Astrocyte (in vitro differentiated cells and primary cell): ENCODE data around the gene OSBPL5. TPM values are rescaled to one million over a fixed set of nuclear protein-coding genes. Genes with fewer than 3 reads are reported as not detected.
A peak's percentile ranks its signal among the peaks of the same experiment; 100 is the strongest.
"Not testable (repeated sequence)": the region's sequence is repeated elsewhere in the genome, so short reads cannot be mapped to it uniquely, and the experiment has no call there.

Experiments
- DNase-seq: peaks from one replicate; pipeline ENCODE4 v3.0.0-alpha.2; 2010; ENCODE audit warnings: low read depth
- FAIRE-seq: peaks from 2 replicates; lab custom pipeline; 2011; peaks lifted over from hg19 to GRCh38; lab: Jason Lieb, UNC
- H2AFZ ChIP-seq: 2 replicates; pipeline ENCODE4 v1.6.0; 2012; ENCODE audit warnings: low read depth, low read length, inconsistent platforms
- H3K27ac ChIP-seq: 2 replicates; pipeline ENCODE4 v1.5.1; 2011; ENCODE audit warnings: low read depth, low read length, inconsistent platforms
- H3K27me3 ChIP-seq: 2 replicates; pipeline ENCODE4 v1.6.0; 2011; ENCODE audit warnings: low read length, inconsistent platforms; ENCODE audit not compliant: insufficient read depth
- H3K36me3 ChIP-seq: 2 replicates; pipeline ENCODE4 v1.5.1; 2011; ENCODE audit warnings: low read length, inconsistent platforms; ENCODE audit not compliant: insufficient read depth
- H3K4me1 ChIP-seq: 2 replicates; pipeline ENCODE4 v1.5.1; 2011; ENCODE audit warnings: low read length, inconsistent platforms; ENCODE audit not compliant: insufficient read depth
- H3K4me2 ChIP-seq: 2 replicates; pipeline ENCODE4 v1.6.0; 2012; ENCODE audit warnings: low read length, inconsistent platforms
- H3K4me3 ChIP-seq: 2 replicates; pipeline ENCODE4 v1.5.1; 2011; ENCODE audit warnings: low read depth, mild to moderate bottlenecking, low read length, inconsistent platforms; ENCODE audit not compliant: insufficient read depth
- H3K79me2 ChIP-seq: 2 replicates; pipeline ENCODE4 v1.6.0; 2012; ENCODE audit warnings: mild to moderate bottlenecking, low read length, inconsistent platforms; ENCODE audit not compliant: insufficient read depth
- H3K9ac ChIP-seq: 2 replicates; pipeline ENCODE4 v1.6.0; 2012; ENCODE audit warnings: mild to moderate bottlenecking, low read length, inconsistent platforms
- H3K9me3 ChIP-seq: 2 replicates; pipeline ENCODE4 v1.5.1; 2012; ENCODE audit warnings: low read depth, mild to moderate bottlenecking, low read length, inconsistent platforms; ENCODE audit not compliant: insufficient read depth
- H4K20me1 ChIP-seq: 2 replicates; pipeline ENCODE4 v1.6.0; 2012; ENCODE audit warnings: low read length, inconsistent platforms; ENCODE audit not compliant: insufficient read depth
- H3K27ac Mint-ChIP-seq: one replicate; pipeline ENCODE4 v1.8.0; 2021; ENCODE audit warnings: mild to moderate bottlenecking, mixed read lengths; ENCODE audit not compliant: unreplicated experiment
- H3K27me3 Mint-ChIP-seq: one replicate; pipeline ENCODE4 v1.8.0; 2021; ENCODE audit warnings: low read depth, mixed read lengths; ENCODE audit not compliant: unreplicated experiment
- H3K36me3 Mint-ChIP-seq: one replicate; pipeline ENCODE4 v1.8.0; 2021; ENCODE audit warnings: low read depth, mixed read lengths; ENCODE audit not compliant: unreplicated experiment
- H3K4me1 Mint-ChIP-seq: one replicate; pipeline ENCODE4 v1.8.0; 2021; ENCODE audit warnings: low read depth, mixed read lengths; ENCODE audit not compliant: unreplicated experiment
- H3K4me3 Mint-ChIP-seq: one replicate; pipeline ENCODE4 v1.8.0; 2021; ENCODE audit warnings: mild to moderate bottlenecking, moderate library complexity, mixed read lengths; ENCODE audit not compliant: unreplicated experiment
- H3K9me3 Mint-ChIP-seq: one replicate; pipeline ENCODE4 v1.8.0; 2021; ENCODE audit warnings: mild to moderate bottlenecking, mixed read lengths; ENCODE audit not compliant: unreplicated experiment
- EZH2 ChIP-seq: IDR thresholded peaks from 2 replicates; pipeline ENCODE4 v1.6.1; 2012; ENCODE audit warnings: mild to moderate bottlenecking, low read length, inconsistent platforms; ENCODE audit not compliant: insufficient read depth
- total RNA-seq: library from RNA; stranded (reverse); gene quantifications from 2 replicates; pipeline ENCODE4 v1.2.1, GENCODE V29; 2021
- TF ChIP-seq, protein P1 (sequence below): IDR thresholded peaks from 2 replicates; pipeline ENCODE4 v1.5.1; 2011; ENCODE audit warnings: low read depth, mild to moderate bottlenecking, inconsistent platforms, low read length, moderate library complexity; ENCODE audit not compliant: insufficient read depth

The OSBPL5 gene
- total RNA-seq, 1 donor from 2014 or later = 29.0 TPM

DNA sequence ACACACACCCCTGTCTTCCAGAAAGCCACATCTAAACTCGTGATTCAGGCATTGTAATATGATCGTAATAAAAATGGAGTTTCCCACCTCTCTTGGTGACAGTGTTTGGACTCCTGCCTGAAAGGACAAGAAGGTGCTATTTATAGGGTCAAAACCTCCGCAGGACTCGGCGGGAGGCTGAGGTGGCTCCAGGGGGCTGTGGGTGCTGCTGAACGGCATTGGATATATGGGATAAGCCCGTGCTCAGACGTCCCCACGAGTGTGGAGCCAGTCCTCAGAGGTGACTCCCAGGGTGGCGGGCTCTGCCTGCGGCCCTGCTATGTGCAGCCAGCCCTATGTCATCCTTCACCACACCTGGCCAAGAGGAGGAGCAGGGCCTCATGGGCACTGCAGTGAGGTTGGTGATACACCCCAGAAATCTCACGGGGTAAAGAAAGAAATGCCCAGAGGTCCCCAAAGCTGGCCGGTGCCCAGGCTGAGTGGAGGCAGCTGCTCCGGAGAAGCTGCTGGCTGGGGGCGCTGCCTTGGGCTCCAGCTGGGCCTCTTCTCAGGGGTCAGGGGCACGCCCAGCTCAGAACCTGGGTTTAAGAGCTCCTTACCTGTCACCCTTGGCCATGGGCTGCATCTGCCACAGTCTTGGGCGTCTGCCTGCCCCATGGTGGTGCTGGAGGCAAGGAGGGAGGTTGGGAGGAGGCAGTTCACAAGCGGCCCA lies 5.1 kb upstream of the OSBPL5 start:
- Histone ChIP-seq H3K27ac (no peak overlapping the region), H3K27me3 (peaks cover 4% of the 10 kb centered on the region), H3K79me2 (no peaks in the 10 kb centered on the region), H3K4me3 (no peak overlapping the region), H3K4me2 (peak overlapping the region; percentile 88), H2AFZ (peak overlapping the region; percentile 92), H3K4me1 (peaks cover 20% of the 10 kb centered on the region), H3K9me3 (peaks cover 5% of the 10 kb centered on the region), H4K20me1 (no peaks in the 10 kb centered on the region), H3K9ac (peak overlapping the region; percentile 67), H3K36me3 (no peaks in the 10 kb centered on the region)
- peak; percentile 57 for DNase-seq
- Mint-ChIP-seq H3K4me1 (peaks cover 10% of the 10 kb centered on the region), H3K4me3 (peak overlapping the region; percentile 7), H3K36me3 (no peaks in the 10 kb centered on the region), H3K9me3 (no peaks in the 10 kb centered on the region), H3K27me3 (peaks cover 14% of the 10 kb centered on the region), H3K27ac (peak overlapping the region; percentile 11)
- no peak for TF ChIP-seq EZH2
- TF ChIP-seq, protein P1, sequence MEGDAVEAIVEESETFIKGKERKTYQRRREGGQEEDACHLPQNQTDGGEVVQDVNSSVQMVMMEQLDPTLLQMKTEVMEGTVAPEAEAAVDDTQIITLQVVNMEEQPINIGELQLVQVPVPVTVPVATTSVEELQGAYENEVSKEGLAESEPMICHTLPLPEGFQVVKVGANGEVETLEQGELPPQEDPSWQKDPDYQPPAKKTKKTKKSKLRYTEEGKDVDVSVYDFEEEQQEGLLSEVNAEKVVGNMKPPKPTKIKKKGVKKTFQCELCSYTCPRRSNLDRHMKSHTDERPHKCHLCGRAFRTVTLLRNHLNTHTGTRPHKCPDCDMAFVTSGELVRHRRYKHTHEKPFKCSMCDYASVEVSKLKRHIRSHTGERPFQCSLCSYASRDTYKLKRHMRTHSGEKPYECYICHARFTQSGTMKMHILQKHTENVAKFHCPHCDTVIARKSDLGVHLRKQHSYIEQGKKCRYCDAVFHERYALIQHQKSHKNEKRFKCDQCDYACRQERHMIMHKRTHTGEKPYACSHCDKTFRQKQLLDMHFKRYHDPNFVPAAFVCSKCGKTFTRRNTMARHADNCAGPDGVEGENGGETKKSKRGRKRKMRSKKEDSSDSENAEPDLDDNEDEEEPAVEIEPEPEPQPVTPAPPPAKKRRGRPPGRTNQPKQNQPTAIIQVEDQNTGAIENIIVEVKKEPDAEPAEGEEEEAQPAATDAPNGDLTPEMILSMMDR = no peak
- no peak for FAIRE-seq

DNA sequence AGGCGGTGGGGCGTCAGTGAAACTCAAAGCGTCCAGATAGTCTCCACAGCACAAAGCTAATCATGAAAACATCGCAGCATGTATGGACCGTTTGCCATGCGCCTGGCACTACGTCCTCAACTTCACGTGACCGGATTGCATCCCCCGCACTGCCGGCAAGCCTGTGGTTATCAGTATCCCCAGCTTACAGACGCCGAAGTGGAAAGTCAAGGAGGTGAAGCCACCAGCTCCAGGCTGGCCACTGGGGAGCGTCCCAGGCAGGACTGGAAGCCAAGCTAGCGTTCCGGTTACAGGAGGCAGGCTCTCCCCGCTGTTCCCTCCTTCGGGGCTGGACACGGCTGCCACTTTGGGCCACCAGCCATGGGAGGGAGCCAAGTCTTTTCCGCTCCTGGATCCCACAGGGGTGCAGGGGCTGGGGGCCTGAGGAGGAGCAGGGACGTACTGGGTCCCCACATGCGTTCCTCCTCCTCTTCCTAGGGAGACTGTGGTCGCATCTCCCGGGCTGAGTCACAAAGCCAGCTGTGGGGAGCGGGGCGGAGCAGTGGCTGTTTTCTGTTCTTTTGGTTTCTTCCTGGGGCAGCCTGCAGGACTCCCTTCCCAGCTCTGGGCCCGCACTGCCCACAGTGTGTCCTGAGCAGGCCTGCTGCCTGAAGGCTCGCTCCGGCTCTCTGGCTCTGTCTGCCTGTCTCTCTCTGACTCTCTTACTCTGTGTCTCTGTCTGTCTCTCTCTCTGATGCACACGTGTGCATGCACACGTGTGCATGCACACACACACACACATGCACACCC lies 4.3 kb upstream of the OSBPL5 start:
- Mint-ChIP-seq H3K36me3 (no peaks in the 10 kb centered on the region), H3K27ac (peak overlapping the region; percentile 20), H3K9me3 (no peaks in the 10 kb centered on the region), H3K4me1 (peaks cover 10% of the 10 kb centered on the region), H3K4me3 (peak overlapping the region; percentile 7), H3K27me3 (peaks cover 14% of the 10 kb centered on the region)
- Histone ChIP-seq H3K79me2 (peaks cover 3% of the 10 kb centered on the region), H3K4me2 (peak overlapping the region; percentile 88), H3K27me3 (peaks cover 4% of the 10 kb centered on the region), H3K9me3 (peaks cover 4% of the 10 kb centered on the region), H3K36me3 (no peaks in the 10 kb centered on the region), H3K4me1 (peaks cover 20% of the 10 kb centered on the region), H3K4me3 (peak overlapping the region; percentile 58), H3K27ac (peak overlapping the region; percentile 62), H2AFZ (peak overlapping the region; percentile 92), H3K9ac (peak overlapping the region; percentile 67), H4K20me1 (peaks cover 1% of the 10 kb centered on the region)
- FAIRE-seq = peak; percentile 32
- DNase-seq = peak; percentile 66
- TF ChIP-seq, protein P1 = no peak
- no peak for TF ChIP-seq EZH2

DNA sequence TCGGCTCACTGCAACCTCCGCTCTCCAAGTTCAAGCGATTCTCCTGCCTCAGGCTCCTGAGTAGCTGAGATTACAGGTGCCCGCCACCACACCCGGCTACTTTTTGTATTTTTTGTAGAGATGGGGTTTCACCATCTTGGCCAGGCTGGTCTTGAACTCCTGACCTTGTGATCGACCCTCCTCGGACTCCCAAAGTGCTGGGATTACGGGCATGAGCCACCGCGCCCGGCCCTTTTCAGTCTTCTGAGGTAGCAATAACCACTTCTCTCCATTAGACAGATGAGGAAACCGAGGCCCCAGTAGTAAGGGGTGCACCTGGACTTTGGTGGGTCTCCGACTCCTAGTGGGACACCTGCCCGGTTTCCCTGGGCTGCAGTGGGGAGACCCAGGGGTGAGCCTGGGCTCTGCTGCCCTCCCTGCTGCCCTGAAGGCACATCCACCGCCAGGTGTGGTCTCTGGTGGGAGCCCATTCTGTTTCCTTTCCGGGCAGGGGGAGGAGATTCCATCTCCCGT lies 3.7 kb upstream of the OSBPL5 start:
- not testable (repeated sequence) for FAIRE-seq

More for the DNA sequence above, 3.7 kb upstream of the OSBPL5 start:
- H3K27me3 ChIP-seq, H3K9me3 ChIP-seq, H3K4me3 Mint-ChIP-seq, H3K36me3 Mint-ChIP-seq, H4K20me1 ChIP-seq, DNase-seq, H3K79me2 ChIP-seq, H3K9me3 Mint-ChIP-seq, H3K36me3 ChIP-seq: not testable (repeated sequence)
- peak overlapping the region; percentile 88 for H3K4me2 ChIP-seq
- H2AFZ ChIP-seq = peak overlapping the region; percentile 92
- Mint-ChIP-seq H3K4me1 (peaks cover 12% of the 10 kb centered on the region), H3K27me3 (peaks cover 14% of the 10 kb centered on the region), H3K27ac (peak overlapping the region; percentile 20)
- peak overlapping the region; percentile 58 for H3K4me3 ChIP-seq
- H3K4me1 ChIP-seq = peaks cover 27% of the 10 kb centered on the region
- H3K27ac ChIP-seq = peak overlapping the region; percentile 62
- peak overlapping the region; percentile 67 for H3K9ac ChIP-seq
